T-helper 2 cell treated with Interferon-gamma antibody and Interleukin-4, amounts not matched to agents 5 μg/mL and 100 μg/mL, for 36 hours (primary cell): ENCODE results near the gene CCL1.
A peak's percentile ranks its signal among the peaks of the same experiment; 100 is the strongest.

Source experiments
- DNase-seq: peaks from one replicate; pipeline ENCODE4 v3.0.0; 2021; ENCODE audit warnings: low spot score
- H3K27ac Mint-ChIP-seq: one replicate; pipeline ENCODE4 v1.8.0; 2021; ENCODE audit warnings: mild to moderate bottlenecking, mixed read lengths
- H3K27me3 Mint-ChIP-seq: one replicate; pipeline ENCODE4 v1.8.0; 2021; ENCODE audit warnings: low read depth, mixed read lengths
- H3K36me3 Mint-ChIP-seq: one replicate; pipeline ENCODE4 v1.8.0; 2021; ENCODE audit warnings: low read depth, mixed read lengths
- H3K4me1 Mint-ChIP-seq: one replicate; pipeline ENCODE4 v1.8.0; 2021; ENCODE audit warnings: low read depth, mixed read lengths
- H3K4me3 Mint-ChIP-seq: one replicate; pipeline ENCODE4 v1.8.0; 2022; ENCODE audit warnings: mild to moderate bottlenecking, moderate library complexity, mixed read lengths
- H3K9me3 Mint-ChIP-seq: one replicate; pipeline ENCODE4 v1.8.0; 2021; ENCODE audit warnings: mixed read lengths

The CCL1 gene

DNA sequence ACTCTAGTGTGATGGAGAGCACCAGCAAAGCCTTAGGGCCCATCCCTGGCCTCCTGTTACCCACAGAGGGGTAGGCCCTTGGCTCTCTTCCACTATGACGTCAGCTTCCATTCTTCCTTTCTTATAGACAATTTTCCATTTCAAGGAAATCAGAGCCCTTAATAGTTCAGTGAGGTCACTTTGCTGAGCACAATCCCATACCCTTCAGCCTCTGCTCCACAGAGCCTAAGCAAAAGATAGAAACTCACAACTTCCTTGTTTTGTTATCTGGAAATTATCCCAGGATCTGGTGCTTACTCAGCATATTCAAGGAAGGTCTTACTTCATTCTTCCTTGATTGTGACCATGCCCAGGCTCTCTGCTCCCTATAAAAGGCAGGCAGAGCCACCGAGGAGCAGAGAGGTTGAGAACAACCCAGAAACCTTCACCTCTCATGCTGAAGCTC, 44.0 kb downstream of the CCL1 start, which contains the start of gene CCL8:
CCL8 (plus strand) TSS at position 397 of the 445 bp plus-strand sequence. CDS start 67 bp downstream, outside the sequence.
- Mint-ChIP-seq H3K9me3 (no peaks in the 10 kb centered on the region), H3K27me3 (peaks cover 25% of the 10 kb centered on the region), H3K36me3 (no peaks in the 10 kb centered on the region), H3K4me1 (no peaks in the 10 kb centered on the region), H3K4me3 (no peak within 1 kb of the TSS), H3K27ac (no peak within 1 kb of the TSS)
- DNase-seq = no peak

DNA sequence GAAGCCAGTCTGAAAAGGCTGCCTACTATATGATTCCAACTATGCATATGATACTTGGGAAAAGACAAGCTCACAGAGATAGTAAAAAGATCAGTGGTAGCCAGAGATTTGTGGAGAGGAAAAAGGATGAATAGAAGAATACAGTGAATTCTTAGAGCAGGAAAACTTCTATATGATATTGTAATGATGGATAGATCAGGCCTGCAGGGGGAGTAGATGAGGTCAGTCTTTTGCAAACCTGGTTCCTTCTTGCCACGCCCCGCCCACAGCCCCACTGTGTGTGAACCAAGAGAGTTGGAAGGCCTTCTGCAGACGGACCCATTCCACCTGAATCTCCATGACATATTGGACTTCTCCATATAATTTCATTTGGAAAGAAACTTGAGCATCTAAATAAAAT, 44.6 kb downstream of the CCL1 start:
- no peaks in the 10 kb centered on the region for H3K36me3 Mint-ChIP-seq
- H3K4me3 Mint-ChIP-seq = no peak overlapping the region
- H3K27ac Mint-ChIP-seq = no peak overlapping the region
- peak; percentile 10 for DNase-seq
- no peaks in the 10 kb centered on the region for H3K9me3 Mint-ChIP-seq
- H3K4me1 Mint-ChIP-seq = no peaks in the 10 kb centered on the region
- peaks cover 24% of the 10 kb centered on the region for H3K27me3 Mint-ChIP-seq

DNA sequence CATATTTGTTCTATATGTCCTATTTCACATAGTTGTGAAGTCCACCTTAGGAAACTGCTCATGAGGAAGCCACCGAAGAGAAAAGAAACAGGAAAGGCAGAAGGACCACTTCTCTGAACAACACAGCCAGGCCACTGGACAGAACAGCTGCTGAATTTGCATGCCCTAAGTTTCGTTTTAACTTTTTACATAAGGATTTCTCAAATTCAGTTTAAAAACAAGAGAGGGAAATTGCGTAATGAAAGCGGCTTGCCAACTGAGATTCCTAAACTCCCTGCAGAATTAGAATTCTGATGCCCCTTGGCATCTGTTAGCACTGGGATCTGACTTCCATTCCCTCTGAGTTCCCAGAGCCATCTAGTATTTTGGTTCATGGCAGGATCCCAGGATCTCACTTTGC, 48.8 kb downstream of the CCL1 start:
- Mint-ChIP-seq H3K27ac (no peak overlapping the region), H3K9me3 (no peaks in the 10 kb centered on the region), H3K4me1 (no peaks in the 10 kb centered on the region), H3K27me3 (peaks cover 31% of the 10 kb centered on the region), H3K4me3 (no peak overlapping the region), H3K36me3 (no peaks in the 10 kb centered on the region)
- DNase-seq = no peak

DNA sequence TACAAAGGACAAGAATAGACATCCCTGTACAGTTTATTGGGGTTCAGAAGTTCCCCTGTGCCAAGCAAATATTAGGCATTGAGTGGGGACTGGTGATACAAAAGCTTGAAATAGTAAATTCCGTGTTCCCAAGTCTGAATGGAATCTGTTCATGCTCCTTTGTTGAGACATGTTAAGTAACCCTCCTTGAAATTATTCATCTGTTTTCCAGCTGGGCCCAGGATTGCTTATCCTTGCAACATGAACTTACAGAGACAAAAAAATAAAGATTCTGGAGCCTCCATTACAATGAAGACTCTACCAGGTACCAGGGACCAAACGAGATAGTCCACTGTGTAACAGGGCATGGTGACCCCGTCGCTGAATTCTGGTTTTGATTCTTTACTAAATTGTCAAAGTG, 49.9 kb downstream of the CCL1 start:
- Mint-ChIP-seq H3K27me3 (peaks cover 33% of the 10 kb centered on the region), H3K36me3 (no peaks in the 10 kb centered on the region), H3K27ac (no peak overlapping the region), H3K4me3 (no peak overlapping the region), H3K4me1 (no peaks in the 10 kb centered on the region), H3K9me3 (no peaks in the 10 kb centered on the region)
- no peak for DNase-seq

- peaks cover 33% of the 10 kb centered on the region for H3K27me3 Mint-ChIP-seq
- H3K9me3 Mint-ChIP-seq = no peaks in the 10 kb centered on the region
- no peak for DNase-seq
- no peaks in the 10 kb centered on the region for H3K36me3 Mint-ChIP-seq
- H3K4me1 Mint-ChIP-seq = peaks cover 2% of the 10 kb centered on the region
- H3K4me3 Mint-ChIP-seq = no peak overlapping the region
- no peak overlapping the region for H3K27ac Mint-ChIP-seq
Observed at GRCh38 chr17:34312080-34312479, 51.0 kb downstream of the CCL1 start.

DNA sequence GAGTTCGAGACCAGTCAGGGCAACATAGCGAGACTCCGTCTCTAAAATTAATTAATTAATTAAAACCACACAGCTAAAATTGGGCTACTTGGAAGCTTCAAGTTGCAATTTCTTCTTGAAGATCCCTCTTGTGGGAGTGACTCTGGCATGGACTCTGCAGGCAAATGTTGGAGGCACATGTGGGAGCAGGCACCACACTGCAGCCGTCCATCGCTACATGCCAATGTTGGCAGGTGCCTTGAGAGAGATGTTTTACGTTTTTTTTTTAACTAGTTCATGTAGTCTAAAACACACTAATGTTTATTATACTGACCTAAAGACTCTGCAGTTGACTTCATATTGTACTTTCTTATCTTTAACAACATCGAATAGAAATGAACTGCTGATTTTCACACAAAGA, 51.7 kb downstream of the CCL1 start:
- Mint-ChIP-seq H3K4me1 (peaks cover 2% of the 10 kb centered on the region), H3K9me3 (no peaks in the 10 kb centered on the region)

More for the DNA sequence above, 51.7 kb downstream of the CCL1 start:
- Mint-ChIP-seq H3K27ac (no peak overlapping the region), H3K4me3 (no peak overlapping the region), H3K36me3 (no peaks in the 10 kb centered on the region), H3K27me3 (peaks cover 34% of the 10 kb centered on the region)
- no peak for DNase-seq
